Esophagus squamous epithelium (tissue), 4 donors: Measurements from ENCODE around the gene ZEB1.

Experiments
- POLR2A ChIP-seq, 4 donors: fragments of 450-650 bp; IDR thresholded peaks; one replicate each; pipeline ENCODE4 v1.6.1; 2017; ENCODE audit warnings: antibody characterized with exemption in 4 of 4, mild to moderate bottlenecking in 4 of 4, moderate library complexity in 3 of 4
- TF ChIP-seq, protein P1 (sequence below), 6 experiments: fragments of 450-650 bp in 4 of 6; fragments of 200-600 bp in 2 of 6; sonication (generic) in 2 of 6; IDR thresholded peaks; one replicate each; pipeline ENCODE4 v1.5.1; 2016 to 2019; ENCODE audit warnings: antibody characterized with exemption in 6 of 6, mild to moderate bottlenecking in 4 of 6, moderate library complexity in 4 of 6

- TF ChIP-seq POLR2A (IDR thresholded peaks at IDR 0.05) = no peak
- TF ChIP-seq, protein P1, sequence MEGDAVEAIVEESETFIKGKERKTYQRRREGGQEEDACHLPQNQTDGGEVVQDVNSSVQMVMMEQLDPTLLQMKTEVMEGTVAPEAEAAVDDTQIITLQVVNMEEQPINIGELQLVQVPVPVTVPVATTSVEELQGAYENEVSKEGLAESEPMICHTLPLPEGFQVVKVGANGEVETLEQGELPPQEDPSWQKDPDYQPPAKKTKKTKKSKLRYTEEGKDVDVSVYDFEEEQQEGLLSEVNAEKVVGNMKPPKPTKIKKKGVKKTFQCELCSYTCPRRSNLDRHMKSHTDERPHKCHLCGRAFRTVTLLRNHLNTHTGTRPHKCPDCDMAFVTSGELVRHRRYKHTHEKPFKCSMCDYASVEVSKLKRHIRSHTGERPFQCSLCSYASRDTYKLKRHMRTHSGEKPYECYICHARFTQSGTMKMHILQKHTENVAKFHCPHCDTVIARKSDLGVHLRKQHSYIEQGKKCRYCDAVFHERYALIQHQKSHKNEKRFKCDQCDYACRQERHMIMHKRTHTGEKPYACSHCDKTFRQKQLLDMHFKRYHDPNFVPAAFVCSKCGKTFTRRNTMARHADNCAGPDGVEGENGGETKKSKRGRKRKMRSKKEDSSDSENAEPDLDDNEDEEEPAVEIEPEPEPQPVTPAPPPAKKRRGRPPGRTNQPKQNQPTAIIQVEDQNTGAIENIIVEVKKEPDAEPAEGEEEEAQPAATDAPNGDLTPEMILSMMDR (IDR thresholded peaks at IDR 0.05) = no peak
Observed at GRCh38 chr10:31477584-31477983, 158.6 kb downstream of the ZEB1 start.
